ENCODE measurements around the gene POLR2H.

DNA sequence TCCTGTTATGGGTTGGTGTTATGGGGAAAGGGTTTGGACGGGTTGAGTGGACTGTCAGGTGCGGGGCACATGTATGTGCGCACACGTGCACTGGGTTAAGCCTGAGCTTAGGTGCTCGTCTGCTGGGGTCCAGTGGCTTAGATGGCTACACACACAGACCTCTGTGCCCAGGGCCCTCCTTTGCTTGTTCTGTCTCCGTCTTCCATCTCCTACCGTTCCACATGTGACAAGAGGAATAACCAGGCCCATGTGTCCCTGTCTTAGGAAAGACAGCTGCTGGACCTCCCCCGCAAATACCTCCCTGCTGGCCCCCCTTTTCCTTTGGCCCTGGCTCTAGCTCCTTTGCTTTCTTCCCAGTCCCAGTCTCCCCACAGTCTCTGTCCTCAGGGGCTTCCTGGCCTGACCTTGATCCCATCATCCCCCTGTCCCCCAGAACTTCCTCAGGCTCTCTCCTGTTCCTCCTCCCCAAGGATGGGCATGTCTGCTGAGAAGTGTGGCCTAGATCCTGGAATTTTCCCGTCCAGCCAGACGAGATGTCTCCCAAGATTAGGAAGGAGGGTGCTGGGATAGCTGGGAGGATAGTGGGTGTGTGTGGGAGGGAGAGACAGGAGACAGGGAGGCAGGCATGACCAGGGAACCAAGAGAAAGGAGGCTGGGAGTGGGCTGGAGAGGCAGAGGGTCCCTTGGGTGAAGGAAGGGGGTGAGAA, 17.3 kb downstream of the POLR2H start:
- no peak for TF ChIP-seq CTCF (IDR thresholded peaks at IDR 0.05; ENCODE audit: low read depth, low read length, poor library complexity, severe bottlenecking)
- TF ChIP-seq EZH2phosphoT487 (IDR thresholded peaks at IDR 0.05; ENCODE audit: borderline replicate concordance, low read length), result no peak

Data from DOHH2 (cell line).